ENCODE data around the gene DBR1.
"Not testable (repeated sequence)": the region's sequence is repeated elsewhere in the genome, so short reads cannot be mapped to it uniquely, and the experiment has no call there.

Gene DBR1

DNA sequence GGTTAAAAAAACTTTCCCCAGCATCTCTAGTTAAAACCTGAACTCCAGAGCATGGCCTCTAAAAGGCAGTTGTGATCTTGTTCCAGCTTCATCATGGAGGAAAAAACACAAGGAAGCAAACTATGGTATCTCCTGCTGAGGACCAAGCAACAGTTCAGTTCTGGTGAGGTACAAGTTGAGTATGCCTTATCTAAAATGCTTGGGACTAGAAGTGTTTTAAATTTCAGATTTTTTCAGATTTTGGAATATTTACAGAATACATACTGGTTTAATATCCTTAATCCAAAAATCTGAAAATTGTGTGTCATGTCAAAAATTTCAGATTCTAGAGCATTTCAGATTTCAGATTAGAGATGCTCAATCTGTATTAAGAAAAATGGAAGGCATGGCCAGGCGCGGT, 9.7 kb downstream of the DBR1 start:
- Histone ChIP-seq H3K9me3 (ENCODE audit: insufficient read depth, low read length, severe bottlenecking) (no peaks in the 10 kb centered on the region), H3K9ac (ENCODE audit: low read depth, low read length) (no peak overlapping the region), H3K79me2 (ENCODE audit: insufficient read depth, low read length) (peaks cover 6% of the 10 kb centered on the region; the same call in 1 of the 2 replicates), H3K4me3 (ENCODE audit: low read depth in 1 of 2, low read length in 2 of 2) (no peak overlapping the region), H4K20me1 (ENCODE audit: insufficient read depth, low read length) (no peaks in the 10 kb centered on the region), H3K27ac (ENCODE audit: low read length) (no peak overlapping the region), H3K4me1 (ENCODE audit: insufficient read depth, low read length) (no peaks in the 10 kb centered on the region), H2AFZ (ENCODE audit: low read depth, low read length) (no peak overlapping the region), H3K4me2 (ENCODE audit: insufficient read depth, low read length) (no peak overlapping the region), H3K36me3 (ENCODE audit: insufficient read depth, low read length) (peaks cover 87% of the 10 kb centered on the region), H3K27me3 (ENCODE audit: insufficient read depth, low read length, poor library complexity) (no peaks in the 10 kb centered on the region)
- DNase-seq (no peak), ATAC-seq (ENCODE audit: insufficient read depth, low read depth) (no peak)
- TF ChIP-seq, protein P1, sequence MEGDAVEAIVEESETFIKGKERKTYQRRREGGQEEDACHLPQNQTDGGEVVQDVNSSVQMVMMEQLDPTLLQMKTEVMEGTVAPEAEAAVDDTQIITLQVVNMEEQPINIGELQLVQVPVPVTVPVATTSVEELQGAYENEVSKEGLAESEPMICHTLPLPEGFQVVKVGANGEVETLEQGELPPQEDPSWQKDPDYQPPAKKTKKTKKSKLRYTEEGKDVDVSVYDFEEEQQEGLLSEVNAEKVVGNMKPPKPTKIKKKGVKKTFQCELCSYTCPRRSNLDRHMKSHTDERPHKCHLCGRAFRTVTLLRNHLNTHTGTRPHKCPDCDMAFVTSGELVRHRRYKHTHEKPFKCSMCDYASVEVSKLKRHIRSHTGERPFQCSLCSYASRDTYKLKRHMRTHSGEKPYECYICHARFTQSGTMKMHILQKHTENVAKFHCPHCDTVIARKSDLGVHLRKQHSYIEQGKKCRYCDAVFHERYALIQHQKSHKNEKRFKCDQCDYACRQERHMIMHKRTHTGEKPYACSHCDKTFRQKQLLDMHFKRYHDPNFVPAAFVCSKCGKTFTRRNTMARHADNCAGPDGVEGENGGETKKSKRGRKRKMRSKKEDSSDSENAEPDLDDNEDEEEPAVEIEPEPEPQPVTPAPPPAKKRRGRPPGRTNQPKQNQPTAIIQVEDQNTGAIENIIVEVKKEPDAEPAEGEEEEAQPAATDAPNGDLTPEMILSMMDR (IDR thresholded peaks at IDR 0.05; ENCODE audit: borderline replicate concordance, extremely low read depth, low read length, poor library complexity, severe bottlenecking) = no peak
- TF ChIP-seq EZH2 (IDR thresholded peaks at IDR 0.05; ENCODE audit: borderline replicate concordance, low read depth, low read length, severe bottlenecking) = no peak

DNA sequence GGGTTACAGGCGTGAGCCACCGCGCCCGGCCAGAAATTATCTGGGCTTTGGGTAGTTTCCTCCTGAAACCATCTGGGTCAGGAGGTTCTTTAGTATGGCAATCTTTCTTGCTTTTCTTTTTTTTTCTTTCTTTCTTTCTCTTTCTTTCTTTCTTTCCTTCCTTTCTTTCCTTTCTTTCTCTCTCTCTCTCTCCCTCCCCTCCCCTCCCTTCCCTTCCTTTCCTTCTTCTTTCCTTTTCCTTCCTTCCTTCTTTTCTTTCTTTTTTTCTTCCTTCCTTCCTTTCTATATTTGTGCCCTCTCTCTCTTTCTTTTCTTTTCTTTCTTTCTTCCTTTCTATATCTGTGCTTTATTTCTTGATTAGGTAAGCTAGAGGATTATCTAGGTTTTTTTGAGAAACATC, 17.0 kb downstream of the DBR1 start:
- Histone ChIP-seq H2AFZ (ENCODE audit: low read depth, low read length) (no peak overlapping the region), H3K9me3 (ENCODE audit: insufficient read depth, low read length, severe bottlenecking) (no peaks in the 10 kb centered on the region), H3K9ac (ENCODE audit: low read depth, low read length) (no peak overlapping the region), H3K36me3 (ENCODE audit: insufficient read depth, low read length) (peaks cover 25% of the 10 kb centered on the region), H4K20me1 (ENCODE audit: insufficient read depth, low read length) (no peaks in the 10 kb centered on the region), H3K4me1 (ENCODE audit: insufficient read depth, low read length) (no peaks in the 10 kb centered on the region), H3K27ac (ENCODE audit: low read length) (no peak overlapping the region), H3K27me3 (ENCODE audit: insufficient read depth, low read length, poor library complexity) (no peaks in the 10 kb centered on the region), H3K79me2 (ENCODE audit: insufficient read depth, low read length) (no peaks in the 10 kb centered on the region), H3K4me2 (ENCODE audit: insufficient read depth, low read length) (no peak overlapping the region), H3K4me3 (ENCODE audit: low read depth in 1 of 2, low read length in 2 of 2) (no peak overlapping the region)
- ATAC-seq (ENCODE audit: insufficient read depth, low read depth) = no peak
- no peak for TF ChIP-seq EZH2 (IDR thresholded peaks at IDR 0.05; ENCODE audit: borderline replicate concordance, low read depth, low read length, severe bottlenecking)
- TF ChIP-seq, protein P1 (IDR thresholded peaks at IDR 0.05; ENCODE audit: borderline replicate concordance, extremely low read depth, low read length, poor library complexity, severe bottlenecking) = no peak
- no peak for DNase-seq

DNA sequence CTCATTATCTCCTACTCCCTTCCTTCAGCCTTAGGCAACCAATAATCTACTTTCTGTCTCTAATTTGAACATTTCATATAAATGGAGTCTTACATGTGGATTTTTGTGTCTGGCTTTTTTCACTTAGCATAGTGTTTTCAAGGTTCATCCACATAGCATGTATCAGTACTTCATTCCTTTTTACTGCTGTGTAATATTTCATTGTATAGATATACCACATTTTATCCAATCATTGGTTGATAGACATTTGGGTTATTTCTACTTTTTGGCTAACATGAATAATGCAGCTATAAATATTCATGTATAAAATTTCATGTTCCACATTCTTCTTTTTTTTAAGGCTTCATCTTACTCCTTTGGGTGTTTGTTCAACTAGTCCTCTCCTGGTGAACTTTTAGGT, 20.2 kb downstream of the DBR1 start:
- no peaks in the 10 kb centered on the region for H3K36me3 ChIP-seq (ENCODE audit: insufficient read depth, low read length)
- no peaks in the 10 kb centered on the region for H4K20me1 ChIP-seq (ENCODE audit: insufficient read depth, low read length)
- H3K9ac ChIP-seq (ENCODE audit: low read depth, low read length) = no peak overlapping the region
- DNase-seq (no peak), ATAC-seq (ENCODE audit: insufficient read depth, low read depth) (no peak)
- TF ChIP-seq, protein P1 (IDR thresholded peaks at IDR 0.05; ENCODE audit: borderline replicate concordance, extremely low read depth, low read length, poor library complexity, severe bottlenecking) = no peak
- no peak overlapping the region for H3K27ac ChIP-seq (ENCODE audit: low read length)
- H3K4me3 ChIP-seq (ENCODE audit: low read depth in 1 of 2, low read length in 2 of 2) = no peak overlapping the region
- no peaks in the 10 kb centered on the region for H3K27me3 ChIP-seq (ENCODE audit: insufficient read depth, low read length, poor library complexity)
- H3K9me3 ChIP-seq (ENCODE audit: insufficient read depth, low read length, severe bottlenecking) = no peaks in the 10 kb centered on the region
- H2AFZ ChIP-seq (ENCODE audit: low read depth, low read length) = no peak overlapping the region
- no peaks in the 10 kb centered on the region for H3K79me2 ChIP-seq (ENCODE audit: insufficient read depth, low read length)
- H3K4me2 ChIP-seq (ENCODE audit: insufficient read depth, low read length) = no peak overlapping the region
- no peaks in the 10 kb centered on the region for H3K4me1 ChIP-seq (ENCODE audit: insufficient read depth, low read length)

DNA sequence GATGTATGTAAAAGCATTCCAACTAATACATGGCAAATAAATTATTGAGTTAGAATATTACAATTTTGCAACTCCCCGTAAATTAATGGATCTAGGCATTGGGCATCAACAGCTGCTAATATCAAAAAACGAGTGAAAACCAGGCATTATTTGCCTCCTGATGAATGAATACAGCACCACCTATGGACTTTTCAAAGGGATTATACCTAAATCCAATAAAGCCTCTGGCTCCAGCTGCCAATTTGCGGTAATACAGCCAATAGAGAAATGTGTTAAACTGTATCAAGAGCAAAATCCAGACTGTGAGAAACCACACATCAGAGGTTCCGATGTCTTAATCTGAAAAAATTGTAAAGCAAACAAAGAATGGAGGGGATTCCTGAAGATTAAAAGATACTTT, 26.2 kb downstream of the DBR1 start:
- Histone ChIP-seq H3K27ac (ENCODE audit: low read length) (no peak overlapping the region), H3K9ac (ENCODE audit: low read depth, low read length) (no peak overlapping the region), H4K20me1 (ENCODE audit: insufficient read depth, low read length) (no peaks in the 10 kb centered on the region), H3K9me3 (ENCODE audit: insufficient read depth, low read length, severe bottlenecking) (no peaks in the 10 kb centered on the region), H2AFZ (ENCODE audit: low read depth, low read length) (no peak overlapping the region), H3K27me3 (ENCODE audit: insufficient read depth, low read length, poor library complexity) (no peaks in the 10 kb centered on the region), H3K4me1 (ENCODE audit: insufficient read depth, low read length) (no peaks in the 10 kb centered on the region), H3K36me3 (ENCODE audit: insufficient read depth, low read length) (no peaks in the 10 kb centered on the region), H3K4me3 (ENCODE audit: low read depth in 1 of 2, low read length in 2 of 2) (no peak overlapping the region), H3K4me2 (ENCODE audit: insufficient read depth, low read length) (no peak overlapping the region), H3K79me2 (ENCODE audit: insufficient read depth, low read length) (no peaks in the 10 kb centered on the region)
- TF ChIP-seq EZH2 (IDR thresholded peaks at IDR 0.05; ENCODE audit: borderline replicate concordance, low read depth, low read length, severe bottlenecking) = no peak
- no peak for DNase-seq
- ATAC-seq (ENCODE audit: insufficient read depth, low read depth) = no peak

DNA sequence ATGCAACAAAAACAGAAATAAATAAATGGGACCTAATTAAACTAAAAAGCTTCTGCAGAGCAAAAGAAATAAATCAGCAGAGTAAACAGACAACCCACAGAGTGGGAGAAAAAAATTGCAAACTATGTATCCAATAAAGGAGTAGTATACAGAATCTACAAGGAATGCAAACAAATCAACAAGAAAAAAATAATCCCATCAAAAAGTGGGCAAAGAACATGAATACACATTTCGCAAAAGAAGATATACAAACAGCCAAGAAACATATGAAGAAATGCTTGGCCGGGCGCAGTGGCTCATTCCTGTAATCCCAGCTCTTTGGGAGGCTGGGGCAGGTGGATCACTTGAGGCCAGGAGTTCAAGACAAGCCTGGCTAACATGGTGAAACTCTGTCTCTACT, 32.5 kb downstream of the DBR1 start:
- not testable (repeated sequence) for H3K4me2 ChIP-seq (ENCODE audit: insufficient read depth, low read length)

More for the DNA sequence above, 32.5 kb downstream of the DBR1 start:
- H3K9me3 ChIP-seq (ENCODE audit: insufficient read depth, low read length, severe bottlenecking); H3K9ac ChIP-seq (ENCODE audit: low read depth, low read length); H3K27me3 ChIP-seq (ENCODE audit: insufficient read depth, low read length, poor library complexity); DNase-seq; H3K4me3 ChIP-seq (ENCODE audit: low read depth in 1 of 2, low read length in 2 of 2); H3K36me3 ChIP-seq (ENCODE audit: insufficient read depth, low read length); H2AFZ ChIP-seq (ENCODE audit: low read depth, low read length); H3K79me2 ChIP-seq (ENCODE audit: insufficient read depth, low read length); H3K27ac ChIP-seq (ENCODE audit: low read length); H4K20me1 ChIP-seq (ENCODE audit: insufficient read depth, low read length); H3K4me1 ChIP-seq (ENCODE audit: insufficient read depth, low read length); ATAC-seq (ENCODE audit: insufficient read depth, low read depth): not testable (repeated sequence)

Data from DND-41 (cell line).